Measurements from ENCODE around the gene PARL. TPM values are rescaled to one million over a fixed set of nuclear protein-coding genes. Genes with fewer than 3 reads are reported as not detected.

The PARL gene
- total and polyA plus RNA-seq, 2 of the 8 experiments (the other 6 are each of a cell fraction or from before 2014, with no cell fraction given) = 62.7 to 85.0 TPM

DNA sequence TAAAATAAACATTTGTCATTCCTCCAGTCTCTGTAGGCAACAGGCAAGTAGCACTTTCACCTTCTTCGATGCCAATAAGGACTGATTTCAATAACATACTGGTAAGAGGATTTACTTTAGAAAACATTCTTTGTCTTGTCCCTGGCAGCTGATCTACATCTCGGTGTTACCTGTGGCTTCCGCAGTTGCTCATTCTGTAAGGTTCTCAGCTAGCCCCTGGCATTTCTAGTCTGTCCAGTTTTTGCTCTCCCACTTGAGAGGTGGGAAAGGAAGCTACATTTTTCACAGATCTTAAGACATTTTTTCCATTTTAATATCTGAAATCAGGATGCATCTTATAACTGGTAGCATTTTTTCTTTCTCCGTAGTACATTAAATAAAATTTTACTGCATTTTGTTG, 39.6 kb downstream of the PARL start:
- CTCF ChIA-PET (ENCODE audit: partially characterized antibody) = interaction anchor here (0.6 to 1.8 kb wide), 2 partner anchors 23 to 57 kb away, joined by 3 to 6 read pairs; no protein-coding TSS in a partner anchor
- Histone ChIP-seq H2BK12ac (ENCODE audit: low read depth, low read length) (no peak overlapping the region), H2BK120ac (replicated peaks; ENCODE audit: low read depth, low read length) (no peak overlapping the region), H3K27ac (ENCODE audit: low read depth, low read length) (no peak overlapping the region), H2AFZ (ENCODE audit: low read length) (no peak overlapping the region), H3K4me1 (replicated peaks in 1 of 4; ENCODE audit: control insufficient read depth in 3 of 4, insufficient read depth in 4 of 4, low read length in 3 of 4) (no peaks in the 10 kb centered on the region), H4K20me1 (replicated peaks in 1 of 2; ENCODE audit: control insufficient read depth in 1 of 2, insufficient read depth in 2 of 2, low read length in 2 of 2) (peaks cover 2 to 4% of the 10 kb centered on the region in 2 experiments), H3K56ac (replicated peaks; ENCODE audit: insufficient read length, low read depth, low read length) (no peak overlapping the region), H4K8ac (ENCODE audit: extremely low read depth, insufficient read depth, low read length) (no peak overlapping the region), H2BK5ac (ENCODE audit: low read depth, low read length) (no peak overlapping the region), H3K9me3 (ENCODE audit: insufficient read depth in 2 of 2, low read depth in 1 of 2, low read length in 1 of 2) (no peaks in the 10 kb centered on the region), H3K23ac (ENCODE audit: insufficient read length) (no peak overlapping the region), H2BK20ac (ENCODE audit: low read length) (no peak overlapping the region), H3K18ac (ENCODE audit: extremely low read depth, low read length) (no peak overlapping the region), H3K79me1 (ENCODE audit: low read depth, low read length) (no peaks in the 10 kb centered on the region), H3K79me2 (ENCODE audit: control insufficient read depth in 1 of 2, insufficient read depth in 2 of 2, low read length in 2 of 2) (no peaks in the 10 kb centered on the region), H3K4me3 (ENCODE audit: extremely low read depth in 1 of 4, insufficient read depth in 2 of 4, low read depth in 3 of 4, low read length in 4 of 4) (no peak overlapping the region), H4K91ac (replicated peaks; ENCODE audit: insufficient read length, low read length) (no peak overlapping the region), H3K4me2 (ENCODE audit: insufficient read depth in 1 of 2, low read depth in 2 of 2, low read length in 2 of 2) (no peak overlapping the region), H3K4ac (replicated peaks; ENCODE audit: insufficient read length, low read depth, low read length) (no peak overlapping the region), H3K27me3 (replicated peaks in 1 of 4; ENCODE audit: control insufficient read depth in 3 of 4, extremely low read depth in 1 of 4, insufficient read depth in 3 of 4, low read length in 3 of 4) (no peaks in the 10 kb centered on the region), H4K5ac (ENCODE audit: insufficient read length, low read depth, low read length) (no peak overlapping the region), H3K14ac (ENCODE audit: insufficient read length) (no peak overlapping the region), H3K36me3 (ENCODE audit: control insufficient read depth in 2 of 4, insufficient read depth in 4 of 4, low read length in 3 of 4) (peaks cover 6 to 59% (median 28%) of the 10 kb centered on the region in 4 experiments; a peak in 7 of 8 replicates), H2BK15ac (ENCODE audit: low read length) (no peak overlapping the region), H3K9ac (replicated peaks in 1 of 4; ENCODE audit: extremely low read depth in 1 of 4, low read depth in 3 of 4, low read length in 3 of 4) (no peak overlapping the region), H3K23me2 (ENCODE audit: low read depth, low read length) (no peaks in the 10 kb centered on the region), H2AK5ac (ENCODE audit: low read depth, low read length) (no peak overlapping the region)
- WGBS, 2 experiments (ENCODE audit: extremely low coverage in 1 of 2, insufficient coverage in 1 of 2, insufficient read length in 1 of 2, insufficient replicate concordance in 2 of 2, low coverage in 1 of 2, low lambda C conversion rate in 2 of 2, missing lambda C conversion rate in 1 of 2) = 94% methylated on average over 4 of the region's 4 CpGs; no CpG with 5 or more reads in 1 of the 2 experiments
- no peak for DNase-seq (ENCODE audit: low read depth in 1 of 2, low spot score in 2 of 2)
- no peak for FAIRE-seq
- TF ChIP-seq CBX5 (IDR thresholded peaks at IDR 0.05; ENCODE audit: low read depth, low read length) (no peak), ASH2L (IDR thresholded peaks at IDR 0.05; ENCODE audit: low read length) (no peak), JUND (IDR thresholded peaks at IDR 0.05; ENCODE audit: low read length) (no peak), EP300 (IDR thresholded peaks at IDR 0.05; ENCODE audit: borderline replicate concordance in 1 of 2, low read depth in 2 of 2, low read length in 2 of 2) (no peak), FOSL1 (IDR thresholded peaks at IDR 0.05; ENCODE audit: insufficient read depth, low read depth, low read length) (no peak), PHF8 (conservative IDR thresholded peaks at IDR 0.05; ENCODE audit: low read depth, low read length) (no peak), SIRT6 (IDR thresholded peaks at IDR 0.05; ENCODE audit: low read length) (no peak), RBBP5 (IDR thresholded peaks at IDR 0.05; ENCODE audit: borderline replicate concordance, low read depth, low read length) (no peak), RNF2 (IDR thresholded peaks at IDR 0.05; ENCODE audit: borderline replicate concordance, low read depth, low read length, missing control alignments, poor library complexity, severe bottlenecking) (no peak)
- POLR2A ChIA-PET (ENCODE audit: partially characterized antibody) = no interaction called here

Measured in H1 (cell line).